Stimulated activated CD4-positive, alpha-beta T cell treated with anti-CD3 and anti-CD28 coated beads, Interleukin-15, amount 100 ng/mL, for 1 hour (primary cell): ENCODE measurements around the gene EFNA5.

Source experiments
- DNase-seq, 2 donors: peaks; one replicate each; pipeline ENCODE4 v3.0.0-alpha.2; 2020; ENCODE audit warnings: low read depth in 1 of 2, low spot score in 1 of 2

Gene EFNA5

DNA sequence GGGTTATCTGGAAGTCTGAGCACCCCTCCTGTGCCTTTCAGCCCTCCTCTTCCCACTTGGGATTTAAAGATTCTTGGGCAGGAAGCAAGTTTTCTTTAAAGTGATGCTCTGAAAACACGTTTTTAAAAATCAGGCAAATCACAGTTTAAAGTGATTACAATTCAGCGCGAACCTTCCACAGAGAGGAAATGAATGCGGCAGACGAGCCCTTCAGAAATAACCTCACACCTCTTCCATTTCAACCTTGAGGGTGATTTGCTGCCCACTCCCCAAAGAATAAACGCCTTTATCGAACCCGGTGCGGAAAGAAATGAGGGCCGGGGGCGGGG lies 2.3 kb upstream of the EFNA5 start:
- DNase-seq, result no peak

DNA sequence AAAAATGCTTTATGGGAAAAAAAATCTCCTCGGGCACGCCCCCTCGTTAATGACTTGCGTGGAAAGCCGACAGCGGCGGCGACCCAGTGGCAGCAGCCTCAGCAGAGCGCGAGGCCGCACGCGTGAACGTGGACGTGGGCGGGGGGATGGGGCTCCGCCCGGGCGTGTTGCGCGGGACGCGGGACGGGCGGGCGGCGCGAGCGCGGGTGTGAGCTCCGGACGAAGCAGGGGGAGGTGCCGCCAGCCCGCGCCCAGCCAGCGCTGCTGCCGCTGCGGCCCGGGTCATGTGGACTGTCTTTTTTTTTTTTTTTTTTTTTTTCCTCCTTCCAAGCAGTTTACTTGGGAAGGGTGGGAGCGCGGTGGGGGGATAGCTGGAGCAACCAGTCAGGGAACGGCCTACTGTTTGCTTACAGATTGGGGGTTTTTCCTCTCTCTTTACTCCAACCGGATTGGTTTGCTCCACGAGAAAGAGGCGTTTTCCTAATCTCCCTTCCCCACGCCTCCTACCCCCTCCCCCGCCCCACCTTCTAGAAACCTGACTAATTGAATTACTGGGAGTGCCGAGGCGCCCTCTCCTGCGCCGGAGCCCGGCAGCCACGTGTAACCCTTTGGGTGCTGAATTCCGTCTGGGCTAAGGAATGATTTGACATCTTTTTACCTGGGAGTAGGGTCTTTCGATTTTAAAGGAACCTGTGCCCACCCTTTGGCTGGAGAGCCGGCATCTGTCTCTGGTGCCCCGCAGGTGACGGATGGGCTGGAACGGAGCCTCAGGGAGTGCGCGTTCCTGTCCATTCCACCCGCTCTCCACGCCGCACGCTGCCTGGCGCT lies 1.7 kb upstream of the EFNA5 start:
- no peak for DNase-seq

DNA sequence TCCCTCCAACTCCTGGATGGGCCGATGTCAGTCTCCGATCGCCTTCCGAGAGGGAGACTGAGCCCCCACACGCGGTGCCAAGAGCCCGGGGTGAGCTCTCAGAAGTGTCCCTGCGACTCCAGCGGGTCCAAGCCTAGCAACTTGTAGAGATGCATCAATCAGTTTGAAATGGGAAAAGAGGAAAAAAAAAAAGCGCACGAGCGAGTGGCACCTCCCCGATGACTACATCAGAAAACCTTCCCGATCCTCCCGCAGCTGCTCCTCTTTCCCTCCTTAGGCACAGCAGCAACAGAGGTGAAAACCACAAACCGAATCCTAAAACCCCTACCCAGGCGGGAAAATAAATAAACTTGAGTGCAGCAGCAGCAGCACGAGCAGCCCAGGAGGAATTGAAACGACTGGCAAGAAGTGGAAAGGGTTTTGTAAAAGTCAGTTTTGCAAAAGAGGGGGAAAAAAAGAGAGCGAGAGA lies 1.0 kb upstream of the EFNA5 start:
- no peak for DNase-seq

DNA sequence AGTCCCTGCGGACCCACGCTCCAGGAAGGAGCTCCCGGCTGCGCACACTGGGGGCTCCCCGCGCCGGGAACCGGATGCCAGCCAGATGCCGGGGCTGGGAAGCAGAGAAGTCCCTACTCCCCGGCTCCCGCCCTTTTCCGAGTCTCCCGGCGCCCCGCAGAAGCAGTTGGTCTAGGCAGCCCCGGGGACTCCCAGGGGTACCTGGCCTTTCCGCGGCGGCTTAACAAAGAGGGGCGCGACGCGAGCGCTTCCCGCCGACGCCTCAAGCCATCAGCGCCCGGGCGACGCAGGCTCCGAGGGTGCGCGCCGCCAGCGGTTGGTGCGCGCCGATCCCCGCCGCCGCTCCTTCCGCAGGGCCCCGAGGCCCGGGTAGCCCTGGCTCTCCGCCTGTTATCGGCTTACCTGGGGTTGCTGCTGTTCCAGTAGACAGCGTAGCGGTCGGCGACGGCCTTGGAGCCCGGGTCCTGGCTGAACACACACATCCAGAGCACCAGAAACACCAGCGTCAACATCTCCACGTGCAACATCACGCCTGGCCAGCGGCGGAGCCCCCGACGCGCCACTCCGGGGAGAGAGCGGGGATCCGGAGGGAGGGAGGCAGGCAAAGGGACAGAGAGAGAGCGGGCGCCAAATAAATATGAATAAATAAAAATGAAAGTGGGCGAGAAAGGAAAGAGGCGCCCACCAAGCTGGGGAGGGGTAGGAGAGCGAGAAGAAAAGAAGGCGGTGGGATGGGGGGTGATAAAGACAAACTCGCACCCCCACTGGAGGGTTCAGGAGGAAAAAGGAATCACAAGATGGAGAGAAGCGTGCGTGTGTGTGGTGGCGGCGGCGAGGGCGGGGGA lies 428 bp downstream of the EFNA5 start:
- DNase-seq, result no peak

DNA sequence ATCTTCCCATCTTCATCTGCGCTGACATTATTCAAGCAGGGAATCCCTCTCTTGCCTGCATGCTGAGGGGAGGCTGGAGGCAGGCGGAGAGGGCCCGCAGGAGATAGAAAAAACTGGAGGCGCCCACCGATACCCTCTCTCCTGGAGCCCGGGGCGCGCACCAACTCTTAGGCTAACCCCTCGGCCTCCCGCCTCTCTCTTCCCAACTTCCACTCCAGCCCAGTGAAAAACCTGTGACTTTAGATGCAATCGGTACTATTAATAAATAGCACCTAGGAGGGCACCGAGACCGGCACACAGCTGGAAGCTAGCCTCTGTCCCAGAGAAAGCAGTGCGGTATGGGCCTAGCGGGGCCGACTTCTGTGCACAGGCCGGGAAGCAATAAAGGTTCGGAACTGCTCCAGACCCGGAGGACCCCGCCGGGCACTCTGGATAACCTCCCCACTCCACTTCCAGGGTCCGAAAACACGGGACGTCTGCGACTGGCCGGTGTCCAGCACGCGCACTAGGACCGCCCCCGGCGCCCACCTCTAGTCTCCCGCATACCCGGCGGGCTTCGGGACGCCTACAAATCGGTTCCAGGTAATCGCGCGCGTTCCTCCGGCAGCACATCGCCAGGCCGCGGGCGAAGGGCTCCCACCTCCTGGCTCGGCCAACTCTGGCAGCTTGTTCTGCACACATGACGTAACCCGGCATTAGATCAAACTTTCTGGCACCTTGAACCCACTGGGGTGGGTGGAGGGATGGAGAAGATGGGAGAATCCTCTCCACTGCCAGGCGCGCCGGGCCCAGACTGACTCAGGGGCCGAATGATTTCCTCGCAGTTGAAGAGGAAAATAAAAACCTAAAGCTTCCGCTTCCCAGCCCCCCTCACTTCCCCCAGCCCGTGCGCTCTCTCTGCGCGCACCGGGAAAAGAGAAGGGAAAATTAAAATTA lies 1.4 kb downstream of the EFNA5 start:
- no peak for DNase-seq

DNA sequence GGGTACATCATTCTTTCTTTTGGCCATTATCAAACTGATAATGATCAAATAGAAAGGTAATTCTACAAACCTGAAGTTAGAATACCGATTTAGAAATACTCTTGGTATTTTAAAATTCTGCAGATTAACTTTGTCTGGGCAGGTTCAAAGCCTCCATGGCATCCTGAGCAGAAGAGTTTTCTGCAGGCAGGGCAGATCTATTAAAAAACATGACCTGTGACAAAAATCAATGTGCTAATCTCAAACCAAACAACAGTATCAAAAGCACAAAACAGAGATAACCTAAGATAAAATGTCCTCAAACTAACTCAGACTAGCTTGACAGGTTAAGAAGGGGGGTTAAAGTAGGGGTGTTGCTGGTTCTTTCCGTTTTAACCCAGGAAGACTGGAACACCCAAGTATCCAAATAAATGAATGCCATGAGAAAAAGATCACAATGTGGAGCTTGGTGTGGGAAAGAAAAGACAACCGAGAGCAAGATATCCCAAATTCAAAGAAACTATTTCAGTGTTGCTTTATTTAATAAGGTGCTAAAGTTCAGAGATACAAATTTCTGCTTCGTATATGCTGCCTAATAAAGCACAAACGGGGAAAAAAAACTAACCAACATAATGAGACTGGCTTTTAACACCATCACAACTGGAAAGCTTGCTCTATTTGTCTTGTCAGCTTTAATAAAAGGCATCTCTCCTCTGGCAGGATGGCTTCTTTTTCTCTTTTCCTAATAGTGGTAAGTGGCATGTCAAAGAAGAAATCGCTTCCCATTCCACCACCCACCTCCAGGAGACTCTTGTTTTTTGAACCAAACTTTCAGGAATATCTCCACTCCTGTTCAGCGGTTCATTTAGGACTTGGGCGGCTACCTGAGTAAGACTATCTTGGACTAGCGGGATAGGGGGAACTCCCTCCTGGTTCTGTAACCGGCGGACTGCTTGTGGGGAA lies 2.3 kb downstream of the EFNA5 start:
- DNase-seq, result no peak

DNA sequence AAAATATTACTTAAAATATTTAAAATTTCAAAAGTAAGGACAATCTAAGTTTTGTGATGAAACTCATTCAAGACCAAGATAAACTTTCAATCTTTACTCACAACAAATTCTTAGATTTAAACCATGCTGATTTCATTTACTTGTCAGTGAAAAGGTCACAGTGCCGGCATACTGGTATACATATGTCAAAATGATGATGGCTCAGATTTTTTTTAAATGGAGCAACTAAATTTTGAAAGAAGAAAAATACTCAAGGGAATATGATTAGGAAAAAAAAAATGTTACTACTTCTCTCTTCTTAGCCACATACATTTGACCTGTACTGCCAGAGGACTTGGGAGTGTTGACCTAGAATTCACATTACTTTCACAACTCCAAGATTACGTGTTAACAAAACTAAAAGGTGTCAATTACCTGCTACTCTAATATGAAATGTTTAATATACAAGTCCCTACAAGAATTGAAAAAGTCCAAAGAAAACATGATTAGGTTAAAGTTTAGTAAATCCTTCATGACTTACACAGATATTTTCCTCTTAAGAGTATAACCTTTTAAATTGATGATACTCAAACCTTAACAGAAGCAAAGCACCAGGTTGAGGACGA lies 4.6 kb downstream of the EFNA5 start:
- DNase-seq, result no peak

DNA sequence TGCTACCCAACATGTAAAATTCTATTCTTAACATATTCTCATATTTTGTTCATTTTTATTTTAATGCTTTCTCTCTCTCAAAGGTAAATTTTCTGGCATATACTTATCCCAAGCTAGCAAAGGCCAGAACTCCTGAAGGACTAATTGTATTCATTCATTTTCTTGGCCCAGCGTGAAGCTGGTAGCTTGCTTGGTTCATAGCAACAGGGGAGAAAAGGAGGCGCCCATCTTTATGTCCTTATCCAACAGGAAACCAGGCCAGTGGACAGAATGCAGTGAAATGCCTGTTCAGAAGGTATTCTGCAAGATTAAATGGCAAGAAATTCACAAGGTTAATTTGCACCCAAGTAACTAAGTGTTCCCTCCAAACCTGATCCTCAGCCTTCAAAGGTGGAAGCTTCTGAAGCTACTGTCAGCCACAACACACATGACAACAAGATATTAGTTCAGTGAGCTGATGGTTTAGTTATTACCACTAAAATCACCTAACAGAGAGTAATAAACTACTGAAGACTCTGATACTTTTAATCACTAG lies 5.6 kb downstream of the EFNA5 start:
- no peak for DNase-seq

DNA sequence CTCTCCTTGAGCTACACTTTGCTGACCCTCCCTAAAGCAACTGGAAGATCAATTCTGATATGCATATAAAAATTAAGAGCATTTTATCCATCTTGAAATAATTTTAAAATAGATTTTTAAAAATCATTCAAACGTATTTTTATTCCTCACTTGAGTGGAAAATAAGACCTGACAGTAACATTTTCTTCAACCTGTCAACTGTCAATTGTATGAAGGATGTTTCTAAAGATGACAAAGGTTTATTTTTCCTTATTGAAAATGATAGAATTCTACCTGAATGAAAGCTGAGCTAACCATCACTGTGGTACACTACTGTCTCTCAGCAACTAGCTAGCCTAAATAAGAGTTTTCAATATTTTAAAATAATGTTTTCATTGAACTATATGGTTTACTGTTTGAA lies 7.0 kb downstream of the EFNA5 start:
- no peak for DNase-seq

DNA sequence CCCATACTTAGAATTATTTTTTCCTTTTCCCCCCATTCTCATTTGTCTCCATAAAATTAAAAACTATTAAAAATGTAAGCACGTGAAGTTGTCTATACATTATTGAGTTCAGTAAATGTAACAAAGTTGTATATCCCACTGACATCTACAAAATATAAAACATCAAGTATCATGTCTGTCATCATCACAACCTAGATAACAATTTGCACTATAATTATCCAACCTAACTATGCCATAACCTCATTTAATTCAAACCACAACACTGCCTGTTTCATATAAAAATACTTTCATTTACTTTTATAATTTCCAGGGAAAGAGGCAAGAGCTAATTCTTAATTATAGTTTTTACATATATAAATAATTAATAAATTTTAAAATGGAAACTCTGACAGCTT lies 9.1 kb downstream of the EFNA5 start:
- no peak for DNase-seq

DNA sequence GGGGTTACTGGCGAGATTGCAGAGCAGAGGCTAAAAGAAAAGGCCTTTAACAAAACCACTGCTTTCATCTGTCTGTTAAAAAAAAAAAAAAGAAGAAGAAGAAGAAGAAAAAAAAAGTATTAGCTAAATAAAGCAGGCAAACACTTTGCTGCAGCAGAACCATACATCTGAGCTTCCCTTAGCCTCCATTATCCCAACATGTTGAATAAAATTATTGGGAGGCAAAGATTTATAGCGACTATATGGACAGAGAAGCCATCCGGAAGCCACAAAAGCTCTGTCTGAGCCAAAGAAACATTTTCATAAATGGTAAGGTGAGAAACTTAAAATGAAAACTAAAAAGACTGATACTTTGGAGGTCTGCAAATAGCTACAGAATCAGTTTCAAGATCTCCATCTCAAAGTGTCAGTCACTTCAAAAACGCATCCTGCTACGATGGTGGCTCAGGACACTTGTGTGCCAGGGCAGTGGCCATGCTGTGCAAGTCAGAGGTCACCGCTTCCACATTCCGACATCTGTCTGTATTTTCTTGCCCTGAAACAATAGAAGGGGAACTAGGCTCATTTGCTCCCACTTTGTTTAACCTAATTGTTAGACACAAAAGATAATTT lies 9.6 kb downstream of the EFNA5 start:
- no peak for DNase-seq

DNA sequence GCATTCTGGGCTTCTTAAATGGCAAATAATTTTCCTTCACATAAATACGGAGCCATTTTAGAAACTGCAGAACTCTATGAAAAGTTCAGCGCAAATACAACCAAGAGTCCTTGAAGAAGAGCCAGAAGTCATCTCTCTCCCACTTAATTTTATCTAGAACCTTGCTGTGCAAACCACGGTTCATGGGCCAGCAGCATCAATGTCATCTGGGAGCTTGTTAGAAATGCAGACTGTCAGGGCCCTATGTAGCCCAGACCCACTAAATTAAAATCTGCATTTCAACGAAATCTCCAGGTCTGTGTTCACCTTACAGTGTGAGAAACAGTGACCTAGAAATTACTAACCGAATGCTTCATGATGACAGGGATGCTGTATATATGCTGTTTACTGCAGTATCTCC lies 12.2 kb downstream of the EFNA5 start:
- no peak for DNase-seq

DNA sequence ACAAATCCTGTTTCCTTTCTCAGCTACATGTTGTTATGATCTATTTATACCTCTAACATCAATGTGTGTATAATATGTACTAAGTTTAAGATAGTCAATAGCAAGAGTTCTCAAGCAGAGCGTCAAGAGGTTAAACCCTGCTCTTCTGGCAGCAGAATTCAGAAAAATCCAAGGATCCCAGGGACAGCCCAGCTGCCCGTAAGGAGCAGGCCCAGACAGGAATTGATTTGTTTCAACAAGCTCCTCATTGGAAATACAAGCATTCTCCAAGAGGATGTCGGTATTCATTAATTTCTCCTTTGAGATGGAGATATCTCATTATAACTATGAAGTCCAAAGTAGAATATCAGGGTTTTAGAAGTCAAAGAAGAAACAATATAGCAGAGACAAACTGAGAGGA lies 14.9 kb downstream of the EFNA5 start:
- DNase-seq, result no peak

DNA sequence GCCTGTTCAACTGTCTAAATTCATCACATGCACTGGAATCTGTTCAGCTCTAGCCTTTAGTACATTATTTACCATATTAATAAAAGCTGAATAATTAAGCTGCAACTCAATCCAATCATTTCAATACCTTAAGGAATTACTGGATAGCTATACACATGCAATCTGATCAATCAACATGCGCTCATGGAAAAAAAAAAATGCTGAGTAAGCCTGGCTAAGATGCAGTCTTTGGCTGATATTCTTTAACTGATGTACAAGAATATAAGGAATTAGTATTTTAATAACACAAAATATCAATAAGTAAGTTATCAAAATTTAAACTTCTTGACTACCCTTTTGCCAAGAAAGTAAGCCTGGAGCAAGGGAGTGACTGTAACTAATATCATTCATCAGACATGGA lies 15.9 kb downstream of the EFNA5 start:
- no peak for DNase-seq

DNA sequence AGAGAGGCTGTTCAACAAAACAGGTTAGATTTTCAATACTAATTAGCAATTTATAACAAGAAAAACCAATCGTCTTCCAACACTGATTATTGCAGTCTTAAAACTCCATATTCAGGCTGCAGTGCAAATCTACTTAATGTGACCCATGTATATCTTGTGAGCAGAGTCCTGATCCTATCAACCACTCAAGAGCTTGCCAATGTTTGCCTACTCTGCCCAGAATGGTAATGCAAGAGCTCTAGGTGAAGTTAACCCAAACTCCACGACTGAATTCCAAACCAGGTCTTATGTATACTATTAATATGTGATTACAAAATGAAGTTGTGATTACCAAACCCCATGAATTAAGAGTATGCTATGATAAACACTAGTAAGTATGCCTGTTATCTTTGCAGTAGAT lies 17.1 kb downstream of the EFNA5 start:
- no peak for DNase-seq

DNA sequence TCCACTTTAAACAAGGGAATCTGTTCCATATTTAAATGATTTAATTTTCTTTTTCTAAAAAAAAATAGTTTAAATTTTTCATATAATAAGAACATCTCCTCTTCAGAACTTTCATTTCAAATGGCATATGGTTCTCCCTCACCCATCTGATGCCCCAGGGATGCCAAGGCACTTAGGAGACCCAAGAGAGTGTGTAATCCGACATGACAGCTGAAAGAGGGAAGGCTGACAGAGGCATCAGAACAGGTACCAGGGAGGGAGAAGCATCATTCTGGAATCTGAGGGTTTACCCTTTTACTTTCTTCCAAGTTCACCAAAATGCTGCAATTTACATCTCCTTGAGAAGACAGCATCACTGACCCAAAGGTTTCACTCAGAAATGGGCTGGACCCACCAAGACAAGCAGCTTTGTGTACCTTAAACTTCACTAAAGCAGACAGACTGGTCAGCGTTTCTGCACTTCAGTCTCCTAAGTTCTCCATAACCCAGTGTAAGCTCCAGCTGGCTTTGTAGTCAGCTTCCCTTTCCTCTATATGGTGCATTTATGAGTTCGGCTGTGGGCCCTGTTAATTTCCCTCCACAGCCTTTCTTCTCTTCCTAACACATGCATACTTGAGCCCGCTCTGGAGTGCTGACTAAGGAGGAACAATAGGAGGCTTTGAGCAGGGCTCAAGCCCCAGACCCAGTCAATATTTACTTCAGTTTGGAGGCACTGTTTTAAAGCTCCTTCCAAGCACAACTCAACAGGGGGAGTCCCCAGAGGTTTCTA lies 17.7 kb downstream of the EFNA5 start:
- no peak for DNase-seq

DNA sequence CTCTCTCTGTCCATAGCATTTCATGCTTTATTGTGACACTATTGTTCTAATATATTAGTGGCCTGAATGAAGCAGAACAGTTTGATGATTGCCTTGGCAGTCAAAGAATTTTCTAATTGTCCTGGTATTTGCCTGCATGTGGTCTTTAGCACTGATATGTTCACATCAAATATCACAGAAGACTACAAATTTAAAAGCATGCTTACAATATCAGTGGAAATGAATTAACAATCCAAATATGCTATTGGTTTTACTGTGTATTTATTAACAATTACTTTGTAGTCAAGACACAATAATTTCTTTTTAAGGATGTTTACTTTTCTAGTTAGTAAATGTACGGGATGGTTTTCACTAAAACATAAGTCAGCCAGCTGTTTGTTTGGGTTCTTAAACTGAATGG lies 18.3 kb downstream of the EFNA5 start:
- DNase-seq, result no peak

DNA sequence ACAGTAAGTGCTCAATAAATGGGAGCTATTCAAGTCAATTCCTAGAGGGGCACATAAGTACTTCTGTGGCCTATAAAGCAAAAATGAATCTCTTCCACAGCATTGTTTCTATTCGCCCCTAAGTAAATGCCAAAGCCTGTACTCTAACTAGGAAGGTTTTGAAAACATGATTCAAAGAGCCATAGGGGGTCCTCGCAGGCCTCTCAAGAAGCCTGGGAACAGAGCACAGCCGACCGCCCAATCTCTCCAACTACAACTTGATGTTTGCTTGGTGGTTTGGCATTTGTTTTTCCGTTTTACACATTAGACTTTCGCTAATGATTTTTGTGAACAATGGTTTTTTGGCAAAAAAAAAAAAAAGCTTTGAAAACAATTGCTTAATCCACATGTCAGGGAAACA lies 19.4 kb downstream of the EFNA5 start:
- DNase-seq, result no peak

DNA sequence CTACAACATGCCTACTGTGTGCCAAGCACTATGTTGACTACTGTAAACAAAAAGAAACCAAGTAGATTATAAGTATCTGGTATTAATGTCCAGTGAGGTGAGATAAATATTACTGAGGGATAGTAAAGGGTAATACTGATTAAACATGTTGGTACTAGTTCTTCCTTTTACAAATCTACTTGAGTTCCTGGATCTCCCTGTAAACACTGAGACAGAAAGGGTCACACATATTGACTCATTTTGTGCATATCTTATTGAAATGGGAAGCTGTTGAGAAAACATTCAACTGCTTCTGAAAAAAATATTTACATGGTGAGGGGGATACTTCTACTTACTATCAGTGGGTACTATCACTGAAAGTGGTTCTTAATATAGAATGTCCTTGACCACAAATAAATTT lies 24.3 kb downstream of the EFNA5 start:
- no peak for DNase-seq
